Calu3 (cell line): ENCODE measurements around the gene HOXA10. TPM values are rescaled to one million over a fixed set of nuclear protein-coding genes. Genes with fewer than 3 reads are reported as not detected.

Experiments
- BruUV-seq: library from RNA; stranded (reverse); fragments of 400-500 nt; replicated peaks from 2 replicates; lab custom pipeline; 2021; lab: Mats Ljungman, UMichigan
- CTCF ChIA-PET: fragments of 300-600 bp; sonication (Branson Sonifier 250); formaldehyde crosslinking; loops from one replicate; lab custom pipeline; 2022; ENCODE audit warnings: antibody characterized with exemption; lab: Charles Lee
- DNase-seq: peaks from one replicate; pipeline ENCODE4 v3.0.0; 2022
- H3K27ac Mint-ChIP-seq: one replicate; pipeline ENCODE4 v1.8.0; 2022; ENCODE audit warnings: mixed read lengths; ENCODE audit not compliant: unreplicated experiment
- H3K27me3 Mint-ChIP-seq: one replicate; pipeline ENCODE4 v1.8.0; 2022; ENCODE audit warnings: mixed read lengths; ENCODE audit not compliant: unreplicated experiment
- H3K36me3 Mint-ChIP-seq: one replicate; pipeline ENCODE4 v1.8.0; 2022; ENCODE audit warnings: mild to moderate bottlenecking, moderate library complexity, mixed read lengths; ENCODE audit not compliant: insufficient read depth, unreplicated experiment
- H3K4me1 Mint-ChIP-seq: one replicate; pipeline ENCODE4 v1.8.0; 2022; ENCODE audit warnings: mild to moderate bottlenecking, low read depth, mixed read lengths; ENCODE audit not compliant: unreplicated experiment
- H3K4me3 Mint-ChIP-seq: one replicate; pipeline ENCODE4 v1.8.0; 2022; ENCODE audit warnings: mild to moderate bottlenecking, low read depth, moderate library complexity, mixed read lengths; ENCODE audit not compliant: unreplicated experiment
- H3K9me3 Mint-ChIP-seq: one replicate; pipeline ENCODE4 v1.8.0; 2022; ENCODE audit warnings: low read depth, mixed read lengths; ENCODE audit not compliant: unreplicated experiment
- CTCF ChIP-seq: fragments of 200-600 bp; IDR thresholded peaks from one replicate; pipeline ENCODE4 v1.8.0; 2022; ENCODE audit warnings: antibody characterized with exemption; ENCODE audit not compliant: unreplicated experiment
- intact Hi-C: fragments of 100-400 bp; cut with micrococcal nuclease; formaldehyde crosslinking; loops from one replicate; pipeline ENCODE4 v1.10.0; 2022; ENCODE audit not compliant: unreplicated experiment
- total RNA-seq: library from RNA; stranded (reverse); gene quantifications from 2 replicates; pipeline ENCODE4 v1.2.3, GENCODE V29; 2022

Gene HOXA10
- total RNA-seq, 1 experiment from 2014 or later: 11.8 TPM

GRCh38 chr7:27132214-27132613, 41.9 kb downstream of the HOXA10 start:
- BruUV-seq: no TSS peak
- no peak overlapping the region for H3K27ac Mint-ChIP-seq
- peaks cover 4% of the 10 kb centered on the region for H3K36me3 Mint-ChIP-seq
- no peaks in the 10 kb centered on the region for H3K27me3 Mint-ChIP-seq
- H3K9me3 Mint-ChIP-seq: no peaks in the 10 kb centered on the region
- no peak for TF ChIP-seq CTCF
- no peak overlapping the region for H3K4me3 Mint-ChIP-seq
- CTCF ChIA-PET: no interaction called here
- H3K4me1 Mint-ChIP-seq: peaks cover 47% of the 10 kb centered on the region
- intact Hi-C loops: no loop called here
- DNase-seq: no peak

- no peaks in the 10 kb centered on the region for H3K27me3 Mint-ChIP-seq
- H3K9me3 Mint-ChIP-seq: no peaks in the 10 kb centered on the region
- TF ChIP-seq CTCF: no peak
- no peak overlapping the region for H3K27ac Mint-ChIP-seq
- no peak overlapping the region for H3K4me3 Mint-ChIP-seq
- CTCF ChIA-PET: interaction anchor here (0.8 kb wide), 1 partner anchor 11 kb away, joined by 5 read pairs; no protein-coding TSS in a partner anchor
- BruUV-seq: no TSS peak
- peaks cover 44% of the 10 kb centered on the region for H3K4me1 Mint-ChIP-seq
- H3K36me3 Mint-ChIP-seq: peaks cover 4% of the 10 kb centered on the region
- intact Hi-C loops: no loop called here
- DNase-seq: no peak
Measured at GRCh38 chr7:27131390-27131819, 42.7 kb downstream of the HOXA10 start.

- H3K9me3 Mint-ChIP-seq: no peaks in the 10 kb centered on the region
- TF ChIP-seq CTCF: no peak
- intact Hi-C loops: no loop called here
- no peaks in the 10 kb centered on the region for H3K36me3 Mint-ChIP-seq
- peaks cover 38% of the 10 kb centered on the region for H3K4me1 Mint-ChIP-seq
- no TSS peak for BruUV-seq
- H3K4me3 Mint-ChIP-seq: no peak within 1 kb of the TSS
- CTCF ChIA-PET: interaction anchor here (0.8 kb wide), 1 partner anchor 10 kb away, joined by 5 read pairs; no protein-coding TSS in a partner anchor
- H3K27me3 Mint-ChIP-seq: no peaks in the 10 kb centered on the region
- DNase-seq: no peak
- H3K27ac Mint-ChIP-seq: no peak within 1 kb of the TSS
Measured at GRCh38 chr7:27130540-27131389, 43.4 kb downstream of the HOXA10 start, which contains the start of gene HOXA4. TSS of gene HOXA4 (minus strand) at chr7:27130757. CDS start at chr7:27130733, 24 bp downstream.

GRCh38 chr7:27129729-27130539, 44.2 kb downstream of the HOXA10 start:
- TF ChIP-seq CTCF: no peak
- Mint-ChIP-seq H3K9me3 (no peaks in the 10 kb centered on the region), H3K4me3 (no peak overlapping the region), H3K27ac (no peak overlapping the region), H3K27me3 (no peaks in the 10 kb centered on the region), H3K36me3 (no peaks in the 10 kb centered on the region), H3K4me1 (peaks cover 34% of the 10 kb centered on the region)
- intact Hi-C loops: no loop called here
- CTCF ChIA-PET: no interaction called here
- BruUV-seq: no TSS peak
- no peak for DNase-seq
